Cardiac muscle cell (in vitro differentiated cells and primary cell): ENCODE data around the gene PPY. TPM values are rescaled to one million over a fixed set of nuclear protein-coding genes. Genes with fewer than 3 reads are reported as not detected.
A peak's percentile ranks its signal among the peaks of the same experiment; 100 is the strongest.
"Not testable (repeated sequence)": the region's sequence is repeated elsewhere in the genome, so short reads cannot be mapped to it uniquely, and the experiment has no call there.

Experiments used
- DNase-seq, 2 donors: peaks; one replicate each; pipeline versions ENCODE4 v3.0.0 to v3.0.0-alpha.2; 2010 to 2017; ENCODE audit warnings: low read depth in 1 of 2, low spot score in 1 of 2
- H3K27ac ChIP-seq: fragments of 200-600 bp; sonication (generic); 2 replicates; pipeline ENCODE4 v1.5.1; 2016
- H3K27me3 ChIP-seq: fragments of 200-600 bp; sonication (generic); 2 replicates; pipeline ENCODE4 v1.6.0; 2016; ENCODE audit warnings: control low read depth
- H3K36me3 ChIP-seq: fragments of 200-600 bp; sonication (generic); 2 replicates; pipeline ENCODE4 v1.5.1; 2016; ENCODE audit warnings: control low read depth
- H3K4me1 ChIP-seq: fragments of 200-600 bp; sonication (generic); 2 replicates; pipeline ENCODE4 v1.8.1; 2017; ENCODE audit warnings: low read depth, mild to moderate bottlenecking, mixed run types
- H3K4me3 ChIP-seq: fragments of 200-600 bp; sonication (generic); 2 replicates; pipeline ENCODE4 v1.5.1; 2016; ENCODE audit warnings: mild to moderate bottlenecking
- H3K9me3 ChIP-seq: fragments of 200-600 bp; sonication (generic); 2 replicates; pipeline ENCODE4 v1.5.1; 2017; ENCODE audit warnings: low read depth, mild to moderate bottlenecking, control low read depth
- polyA plus RNA-seq: library from polyadenylated mRNA; unstranded; fragments of >200 nt; fragmentation: Nextera tagmentation; extraction: Ambion mirVana; gene quantifications from 2 replicates; pipeline ENCODE4 v1.2.1, GENCODE V29; 2016
- total RNA-seq: library from RNA; depleted of rRNA; stranded (reverse); fragments of >200 nt; gene quantifications from 2 replicates; pipeline ENCODE4 v1.2.3, GENCODE V29; 2016
- TF ChIP-seq, protein P1 (sequence below): IDR thresholded peaks from 2 replicates; pipeline ENCODE4 v1.5.1; 2012; ENCODE audit warnings: low read depth, mild to moderate bottlenecking, low read length

PPY gene
- total and polyA plus RNA-seq, 2 experiments from 2014 or later, result not detected

GRCh38 chr17:43900858-43901754 lies 41.2 kb downstream of the PPY start:
- TF ChIP-seq, protein P1, sequence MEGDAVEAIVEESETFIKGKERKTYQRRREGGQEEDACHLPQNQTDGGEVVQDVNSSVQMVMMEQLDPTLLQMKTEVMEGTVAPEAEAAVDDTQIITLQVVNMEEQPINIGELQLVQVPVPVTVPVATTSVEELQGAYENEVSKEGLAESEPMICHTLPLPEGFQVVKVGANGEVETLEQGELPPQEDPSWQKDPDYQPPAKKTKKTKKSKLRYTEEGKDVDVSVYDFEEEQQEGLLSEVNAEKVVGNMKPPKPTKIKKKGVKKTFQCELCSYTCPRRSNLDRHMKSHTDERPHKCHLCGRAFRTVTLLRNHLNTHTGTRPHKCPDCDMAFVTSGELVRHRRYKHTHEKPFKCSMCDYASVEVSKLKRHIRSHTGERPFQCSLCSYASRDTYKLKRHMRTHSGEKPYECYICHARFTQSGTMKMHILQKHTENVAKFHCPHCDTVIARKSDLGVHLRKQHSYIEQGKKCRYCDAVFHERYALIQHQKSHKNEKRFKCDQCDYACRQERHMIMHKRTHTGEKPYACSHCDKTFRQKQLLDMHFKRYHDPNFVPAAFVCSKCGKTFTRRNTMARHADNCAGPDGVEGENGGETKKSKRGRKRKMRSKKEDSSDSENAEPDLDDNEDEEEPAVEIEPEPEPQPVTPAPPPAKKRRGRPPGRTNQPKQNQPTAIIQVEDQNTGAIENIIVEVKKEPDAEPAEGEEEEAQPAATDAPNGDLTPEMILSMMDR, result no peak
- H3K9me3 ChIP-seq, result no peaks in the 10 kb centered on the region
- no peak overlapping the region for H3K27ac ChIP-seq
- peak overlapping the region; percentile 47 for H3K4me3 ChIP-seq
- no peaks in the 10 kb centered on the region for H3K36me3 ChIP-seq
- DNase-seq, result no peak
- H3K4me1 ChIP-seq, result peaks cover 4% of the 10 kb centered on the region
- no peaks in the 10 kb centered on the region for H3K27me3 ChIP-seq

DNA sequence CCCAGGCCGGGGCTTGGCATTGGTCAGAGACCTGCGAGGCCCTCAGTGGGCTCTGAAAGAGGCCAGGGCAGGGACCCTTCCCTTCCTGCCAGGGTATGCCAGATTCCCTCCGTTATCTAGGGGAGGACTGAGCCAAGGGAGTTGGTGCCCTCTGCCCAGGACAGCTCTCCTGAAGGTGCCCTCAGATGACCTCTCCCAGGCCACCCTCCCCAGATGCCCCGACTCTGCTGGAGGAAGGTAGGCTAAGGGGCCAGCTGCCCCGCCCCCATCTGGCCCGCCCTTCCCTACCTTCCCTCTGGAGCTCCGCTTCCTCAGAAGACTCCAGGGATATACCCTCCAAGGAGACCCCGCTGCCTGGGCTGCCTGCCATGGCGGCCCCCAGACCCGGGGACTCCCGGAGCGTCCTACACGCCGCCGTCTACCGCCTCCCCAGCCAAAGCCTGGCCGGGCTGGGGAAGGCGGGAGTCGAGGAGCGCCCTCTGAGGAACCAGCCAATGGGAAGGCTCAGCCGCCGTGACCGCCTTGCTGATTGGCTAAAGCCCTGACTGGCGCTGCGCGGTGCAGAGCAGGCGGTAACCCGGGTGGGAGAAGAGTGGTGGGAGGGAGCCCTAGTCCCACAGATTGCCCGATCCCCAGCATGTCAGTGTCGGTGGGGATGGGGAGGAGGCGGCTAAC lies 42.0 kb downstream of the PPY start:
- no peaks in the 10 kb centered on the region for H3K36me3 ChIP-seq
- peak; percentile 81 to 95 for DNase-seq
- no peak overlapping the region for H3K27ac ChIP-seq
- no peaks in the 10 kb centered on the region for H3K4me1 ChIP-seq
- no peaks in the 10 kb centered on the region for H3K27me3 ChIP-seq
- H3K9me3 ChIP-seq, result no peaks in the 10 kb centered on the region
- H3K4me3 ChIP-seq, result peak overlapping the region; percentile 47
- TF ChIP-seq, protein P1, result no peak

DNA sequence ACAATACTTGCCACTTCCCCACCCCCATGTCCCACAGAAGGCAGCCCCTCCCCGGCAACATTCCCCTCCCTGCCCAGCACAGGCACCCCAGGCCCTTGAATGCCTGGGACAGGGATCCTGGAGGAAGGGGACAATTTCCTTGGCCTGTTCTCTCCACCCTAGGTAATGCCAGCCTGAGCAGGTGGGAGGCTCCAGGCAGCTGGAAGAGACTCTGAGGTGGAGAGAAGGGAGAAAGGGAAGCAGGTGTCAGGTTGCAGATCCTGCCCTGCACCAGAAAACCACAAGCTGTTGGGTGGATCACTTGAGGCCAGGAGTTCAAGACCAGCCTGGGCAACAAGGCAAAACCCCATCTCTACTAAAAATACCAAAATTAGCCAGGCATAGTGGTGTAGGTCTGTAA lies 43.8 kb downstream of the PPY start:
- H3K4me3 ChIP-seq, result no peak overlapping the region
- no peak overlapping the region for H3K27ac ChIP-seq
- H3K27me3 ChIP-seq, result no peaks in the 10 kb centered on the region
- H3K4me1 ChIP-seq, result no peaks in the 10 kb centered on the region
- TF ChIP-seq, protein P1, result no peak
- no peak for DNase-seq
- no peaks in the 10 kb centered on the region for H3K9me3 ChIP-seq
- H3K36me3 ChIP-seq, result no peaks in the 10 kb centered on the region

GRCh38 chr17:43897831-43898230 lies 44.4 kb downstream of the PPY start:
- no peak overlapping the region for H3K27ac ChIP-seq
- no peaks in the 10 kb centered on the region for H3K27me3 ChIP-seq

GRCh38 chr17:43894494-43894893 lies 47.8 kb downstream of the PPY start:
- H3K9me3 ChIP-seq, H3K27me3 ChIP-seq, H3K36me3 ChIP-seq, H3K4me1 ChIP-seq, H3K27ac ChIP-seq, DNase-seq, H3K4me3 ChIP-seq: not testable (repeated sequence)

More at GRCh38 chr17:43897831-43898230, 44.4 kb downstream of the PPY start:
- no peaks in the 10 kb centered on the region for H3K36me3 ChIP-seq
- H3K4me3 ChIP-seq, result no peak overlapping the region
- TF ChIP-seq, protein P1, result no peak
- no peak for DNase-seq
- no peaks in the 10 kb centered on the region for H3K4me1 ChIP-seq
- no peaks in the 10 kb centered on the region for H3K9me3 ChIP-seq

- Histone ChIP-seq H3K36me3 (no peaks in the 10 kb centered on the region), H3K27me3 (no peaks in the 10 kb centered on the region), H3K4me1 (no peaks in the 10 kb centered on the region), H3K27ac (no peak overlapping the region), H3K4me3 (no peak overlapping the region), H3K9me3 (no peaks in the 10 kb centered on the region)
- TF ChIP-seq, protein P1, result no peak
- no peak for DNase-seq
These were observed 49.7 kb downstream of the PPY start for GRCh38 chr17:43892647-43892952.
